GM19468 (cell line): ENCODE data around the gene ZNF135.

Experiments used
- ATAC-seq: cut with Tn5 transposase; IDR thresholded peaks from one replicate; pipeline ENCODE4 v1.9.1; 2021; ENCODE audit warnings: mild to moderate bottlenecking, moderate library complexity, moderate number of reproducible peaks; ENCODE audit not compliant: unreplicated experiment; ENCODE audit errors: extremely low read depth

The ZNF135 gene

DNA sequence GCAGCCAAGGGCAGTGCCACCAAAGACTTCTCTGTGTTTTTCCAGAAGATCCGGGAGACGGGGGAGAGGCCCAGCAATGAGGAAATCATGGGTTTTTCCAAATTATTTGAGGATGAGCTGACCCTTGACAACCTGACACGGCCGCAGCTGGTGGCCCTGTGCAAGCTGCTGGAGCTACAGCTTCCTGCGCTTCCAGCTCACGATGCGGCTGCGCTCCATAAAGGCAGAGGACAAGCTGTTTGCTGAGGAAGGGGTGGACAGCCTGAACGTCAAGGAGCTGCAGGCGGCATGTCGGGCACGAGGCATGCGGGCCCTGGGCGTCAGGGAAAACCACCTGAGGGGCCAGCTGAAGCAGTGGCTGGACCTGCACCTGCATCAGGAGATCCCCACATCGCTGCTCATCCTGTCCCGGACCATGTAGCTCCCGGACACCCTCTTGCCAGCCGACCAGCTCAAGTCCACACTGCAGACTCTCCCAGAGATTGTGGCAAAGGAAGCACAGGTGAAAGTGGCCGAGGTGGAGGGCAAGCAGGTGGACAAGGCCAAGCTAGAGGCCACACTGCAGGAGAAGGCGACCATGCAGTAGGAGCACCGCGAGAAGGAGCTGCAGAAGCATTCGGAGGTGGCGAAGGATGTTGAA is 13.6 kb upstream of the ZNF135 start:
- ATAC-seq, result no peak

GRCh38 chr19:58046856-58047255 is 12.2 kb upstream of the ZNF135 start:
- ATAC-seq, result no peak

- no peak for ATAC-seq
These were observed 11.4 kb upstream of the ZNF135 start for GRCh38 chr19:58047672-58048071.

DNA sequence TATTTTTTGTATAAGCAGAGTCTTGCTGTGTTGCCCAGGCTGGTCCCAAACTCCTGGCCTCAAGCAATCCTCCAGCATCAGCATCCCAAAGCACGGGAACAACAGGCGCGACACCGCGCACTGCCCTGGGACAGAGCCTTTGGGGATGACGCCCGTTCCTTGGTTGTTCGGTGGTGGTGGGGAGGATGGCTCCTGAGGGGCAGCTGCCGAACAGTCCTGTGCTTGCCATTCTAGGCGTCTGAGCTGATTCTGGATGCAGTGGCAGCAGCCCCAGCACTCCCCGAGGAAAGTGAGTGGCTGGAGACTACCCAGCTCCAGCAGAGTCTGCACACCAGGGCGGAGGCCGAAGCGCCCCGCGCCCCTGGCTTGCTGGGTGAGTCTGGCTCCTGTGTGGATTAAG is 6.8 kb upstream of the ZNF135 start:
- no peak for ATAC-seq

DNA sequence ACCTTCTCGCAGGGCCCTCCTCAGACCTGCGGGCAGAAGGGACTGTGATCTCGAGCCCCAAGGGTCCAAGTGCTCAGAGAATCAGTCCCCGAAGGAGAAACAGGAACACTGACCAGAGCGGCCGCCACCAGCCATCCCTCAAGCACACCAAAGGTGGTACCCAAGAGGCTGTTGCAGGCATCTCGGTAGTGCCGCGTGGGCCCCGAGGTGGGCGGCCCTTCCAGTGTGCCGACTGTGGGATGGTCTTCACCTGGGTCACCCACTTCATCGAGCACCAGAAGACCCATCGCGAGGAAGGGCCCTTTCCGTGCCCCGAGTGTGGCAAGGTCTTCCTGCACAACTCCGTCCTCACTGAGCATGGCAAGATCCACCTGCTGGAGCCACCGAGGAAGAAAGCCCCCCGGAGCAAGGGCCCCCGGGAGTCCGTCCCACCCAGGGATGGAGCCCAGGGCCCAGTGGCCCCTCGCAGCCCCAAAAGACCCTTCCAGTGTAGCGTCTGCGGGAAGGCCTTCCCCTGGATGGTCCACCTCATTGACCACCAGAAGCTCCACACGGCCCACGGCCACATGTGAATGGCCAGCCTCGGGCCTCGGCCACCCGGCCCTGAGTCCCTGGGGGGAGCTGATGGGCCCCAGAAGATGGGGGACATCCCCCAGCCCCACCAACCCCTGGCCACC is 5.5 kb upstream of the ZNF135 start:
- no peak for ATAC-seq

DNA sequence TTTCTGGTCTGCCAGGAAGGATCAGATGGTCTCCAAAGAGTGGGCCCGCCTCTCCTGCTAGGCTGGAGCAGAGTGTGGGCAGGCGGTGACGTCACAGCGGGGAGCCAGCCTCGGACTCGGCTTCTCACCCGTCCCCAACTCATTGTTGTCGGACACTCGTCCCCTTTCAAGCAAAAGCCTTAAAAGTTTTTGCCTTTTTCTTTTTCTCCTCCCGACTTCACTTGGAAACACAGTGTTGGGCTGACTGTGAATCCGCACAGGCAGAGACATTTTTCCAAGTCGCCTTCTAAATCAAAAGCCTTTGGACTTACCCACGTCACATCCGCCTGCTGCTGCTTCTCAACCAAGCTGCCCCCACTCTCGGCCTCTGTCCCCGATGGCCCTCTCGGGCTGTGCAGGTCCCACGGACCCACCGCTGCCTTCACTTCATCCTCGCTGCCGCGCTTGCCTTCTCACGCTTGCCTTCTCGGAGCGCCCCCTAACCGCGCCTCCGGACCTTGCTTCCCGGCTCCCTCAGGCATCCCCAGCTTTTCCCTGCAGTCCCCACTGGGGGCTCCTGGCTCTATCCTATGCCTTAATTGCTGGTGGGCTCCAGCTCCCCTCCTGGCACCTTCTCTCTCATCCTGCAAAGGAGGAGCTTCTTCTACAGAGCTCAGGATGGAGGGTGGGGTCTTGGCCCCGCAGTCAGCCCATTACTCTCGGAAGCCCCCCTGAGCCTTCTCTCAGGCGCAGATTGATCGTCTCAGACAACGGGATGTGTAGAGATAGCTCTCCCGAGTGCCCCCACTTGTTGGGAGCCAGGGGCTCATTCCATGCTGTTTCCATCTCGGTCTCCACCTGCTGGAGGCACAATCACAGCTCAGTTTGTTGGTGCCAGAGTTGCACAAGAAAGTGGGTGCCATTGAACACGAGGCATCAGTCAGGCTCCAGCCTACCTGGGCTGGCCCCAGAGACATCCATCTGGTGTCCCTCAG is 3.9 kb upstream of the ZNF135 start:
- no peak for ATAC-seq

DNA sequence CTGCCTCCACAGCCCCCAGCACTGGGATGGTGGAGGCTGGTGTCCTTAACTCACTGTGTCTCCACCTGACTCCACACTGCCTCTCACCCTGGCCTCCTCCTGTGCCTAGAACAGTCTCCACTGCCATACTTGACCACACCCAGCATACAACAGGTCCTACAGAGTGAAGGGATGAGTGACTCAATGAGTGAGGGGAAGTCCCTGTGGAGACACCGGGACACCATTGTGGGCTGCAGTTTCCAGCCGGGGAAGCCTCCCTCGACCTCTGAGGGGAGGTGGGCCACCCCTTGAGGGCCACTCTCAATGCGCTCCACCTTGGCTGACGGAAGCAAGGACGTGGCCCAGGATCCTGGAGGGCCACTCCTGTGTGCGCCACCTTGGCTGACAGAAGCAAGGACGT is 2.8 kb upstream of the ZNF135 start:
- no peak for ATAC-seq

- ATAC-seq, result no peak
These were observed 2.2 kb upstream of the ZNF135 start for GRCh38 chr19:58056861-58057260.

- no peak for ATAC-seq
These were observed 615 bp upstream of the ZNF135 start for GRCh38 chr19:58058467-58058866.

DNA sequence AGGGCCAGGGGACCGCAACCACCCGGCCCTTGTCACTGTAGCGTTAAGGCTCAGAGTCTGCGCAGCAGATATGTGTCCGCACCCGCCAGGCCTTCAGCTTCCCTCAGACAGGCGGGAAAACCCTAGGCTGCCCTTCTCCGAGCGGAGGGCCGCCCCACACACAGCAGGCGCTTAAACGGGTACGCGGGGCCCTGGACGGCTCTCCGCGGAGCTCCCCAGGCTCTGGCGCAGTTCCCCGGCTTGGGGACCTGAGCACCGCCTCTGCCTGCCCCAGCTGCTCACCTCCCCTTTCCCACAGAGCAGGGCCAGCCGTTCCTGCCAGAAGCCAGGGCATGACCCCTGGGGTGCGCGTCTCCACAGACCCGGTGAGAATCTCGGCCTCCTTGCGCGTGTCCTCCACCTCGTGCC is 593 bp downstream of the ZNF135 start:
- no peak for ATAC-seq

- no peak for ATAC-seq
These were observed 1.1 kb downstream of the ZNF135 start for GRCh38 chr19:58060231-58060630.

DNA sequence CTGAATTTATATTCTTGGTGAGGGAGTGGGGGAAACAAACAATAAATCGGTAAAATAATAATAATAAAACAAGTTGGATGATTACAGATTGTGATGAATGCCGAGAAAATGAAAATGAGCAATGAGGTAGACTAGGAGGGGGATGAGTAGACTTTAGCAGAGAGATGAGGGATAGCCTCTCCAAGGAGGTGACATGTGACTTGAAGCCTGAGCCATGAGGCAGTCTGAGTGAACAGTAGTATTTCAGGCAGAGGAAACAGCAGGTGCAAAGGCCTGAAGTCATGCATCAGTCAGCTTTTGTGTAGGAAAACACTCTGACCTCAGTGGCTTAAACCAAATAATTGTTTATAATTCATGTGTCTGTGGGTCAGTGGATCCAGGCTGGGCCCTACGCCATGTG is 4.6 kb downstream of the ZNF135 start:
- ATAC-seq, result no peak

- ATAC-seq, result no peak
These were observed 8.3 kb downstream of the ZNF135 start for GRCh38 chr19:58067240-58067912.

- ATAC-seq, result no peak
These were observed 20.7 kb downstream of the ZNF135 start for GRCh38 chr19:58079792-58080191.

DNA sequence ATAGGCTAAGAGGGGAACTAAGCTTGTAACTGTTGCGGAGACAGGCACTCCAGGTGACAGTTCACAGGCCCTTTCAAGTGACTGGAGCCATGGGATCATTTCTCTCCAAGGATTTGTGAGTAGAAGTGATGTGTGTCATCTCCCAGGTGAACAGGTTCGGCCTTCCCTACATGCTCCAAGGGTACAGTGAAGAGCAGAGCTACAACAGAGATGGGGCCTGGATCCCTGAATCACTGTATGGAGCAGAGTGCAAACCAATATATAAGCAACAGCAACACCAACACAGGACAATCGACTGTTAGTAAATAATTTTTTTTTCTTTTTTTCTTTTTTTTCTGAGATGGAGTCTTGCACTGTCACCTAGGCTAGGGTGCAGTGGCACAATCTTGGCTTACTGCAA is 23.9 kb downstream of the ZNF135 start:
- ATAC-seq, result no peak

DNA sequence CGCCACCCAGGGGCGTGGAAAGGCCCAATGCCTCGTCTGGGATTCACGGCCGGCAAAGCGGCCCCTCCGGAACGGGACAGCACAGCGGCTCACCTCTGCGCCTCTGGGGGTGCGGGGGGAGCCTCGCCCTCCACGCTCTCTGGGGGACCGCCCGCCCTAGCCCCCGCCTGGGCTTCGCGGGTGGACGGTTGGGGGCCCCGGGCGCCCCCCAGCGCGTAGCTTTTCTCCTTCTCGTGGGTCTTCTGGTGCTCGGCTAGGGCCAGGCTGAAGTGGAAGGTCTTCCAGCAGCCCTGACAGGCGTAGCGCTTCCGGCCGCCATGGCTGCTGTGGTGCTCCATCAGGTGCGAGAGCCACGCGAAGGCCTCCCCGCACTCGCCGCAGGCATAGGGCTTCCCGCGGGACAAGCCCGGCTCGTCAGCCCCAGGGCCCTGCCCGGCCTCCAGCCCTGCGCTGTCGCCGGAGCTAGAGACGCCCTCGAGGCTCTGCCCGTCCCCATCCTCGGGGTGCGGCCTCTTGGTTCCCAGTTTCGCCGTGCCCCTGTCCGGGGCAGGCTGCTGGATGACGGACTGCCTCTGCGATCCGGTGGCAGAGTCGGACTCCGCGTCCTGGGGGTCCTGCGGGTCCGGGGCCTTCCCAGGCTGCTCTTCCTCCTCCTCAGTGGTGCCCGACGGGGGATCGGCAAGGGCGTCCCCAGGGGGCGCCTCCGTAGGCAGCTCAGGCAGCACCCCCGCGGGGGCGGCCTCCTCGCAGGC is 25.7 kb downstream of the ZNF135 start:
- no peak for ATAC-seq

DNA sequence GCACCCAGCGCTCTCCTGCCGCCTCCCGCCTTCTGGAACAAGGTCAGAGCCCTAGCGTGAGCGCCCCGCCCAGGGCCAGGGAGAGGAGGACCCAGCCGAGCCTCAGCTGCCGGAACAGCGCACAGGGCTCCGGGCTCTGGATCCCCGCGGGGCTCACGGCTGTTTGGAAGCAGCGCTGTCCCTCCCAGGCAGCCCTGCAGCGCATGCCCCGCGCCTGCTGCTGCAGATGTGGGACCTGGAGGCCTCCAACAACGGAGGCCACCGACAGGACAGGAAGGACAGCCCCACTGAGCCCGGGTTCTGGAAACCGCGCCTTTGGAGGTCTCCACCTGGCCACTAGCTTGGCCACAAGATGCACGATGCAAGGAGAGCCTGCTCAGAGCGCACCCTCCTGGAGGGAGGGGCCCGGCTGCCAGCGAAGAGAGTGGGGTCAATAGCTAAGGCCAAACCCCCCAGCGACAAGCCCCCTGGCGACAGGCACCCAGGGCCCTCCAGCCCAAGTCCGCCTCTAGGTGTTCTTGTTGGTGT is 26.3 kb downstream of the ZNF135 start:
- ATAC-seq, result no peak

GRCh38 chr19:58086825-58087710 is 28.0 kb downstream of the ZNF135 start:
- ATAC-seq, result no peak
